ENCODE results near the gene CAMTA1.

CAMTA1 gene

GRCh38 chr1:7373251-7373650, 588.0 kb downstream of the CAMTA1 start:
- TF ChIP-seq CTCF (IDR thresholded peaks at IDR 0.05; ENCODE audit: borderline replicate concordance, control extremely low read depth, extremely low read depth, insufficient read depth, missing control alignments): no peak
- no peak for DNase-seq (ENCODE audit: low spot score)
- in situ Hi-C loops (cut with MboI; ENCODE audit: low sequenced_read_pairs, unreplicated experiment): no loop called here

- DNase-seq (ENCODE audit: low spot score): no peak
- TF ChIP-seq CTCF (IDR thresholded peaks at IDR 0.05; ENCODE audit: borderline replicate concordance, control extremely low read depth, extremely low read depth, insufficient read depth, missing control alignments): no peak
- in situ Hi-C loops (cut with MboI; ENCODE audit: low sequenced_read_pairs, unreplicated experiment): no loop called here
Measured at GRCh38 chr1:7373876-7374562, 588.8 kb downstream of the CAMTA1 start.

- in situ Hi-C loops (cut with MboI; ENCODE audit: low sequenced_read_pairs, unreplicated experiment): no loop called here
- DNase-seq (ENCODE audit: low spot score): no peak
- TF ChIP-seq CTCF (IDR thresholded peaks at IDR 0.05; ENCODE audit: borderline replicate concordance, control extremely low read depth, extremely low read depth, insufficient read depth, missing control alignments): no peak
Measured at GRCh38 chr1:7374563-7375160, 589.4 kb downstream of the CAMTA1 start.

- no peak for DNase-seq (ENCODE audit: low spot score)
- in situ Hi-C loops (cut with MboI; ENCODE audit: low sequenced_read_pairs, unreplicated experiment): no loop called here
- no peak for TF ChIP-seq CTCF (IDR thresholded peaks at IDR 0.05; ENCODE audit: borderline replicate concordance, control extremely low read depth, extremely low read depth, insufficient read depth, missing control alignments)
Measured at GRCh38 chr1:7375329-7375728, 590.1 kb downstream of the CAMTA1 start.

GRCh38 chr1:7375781-7376660, 590.8 kb downstream of the CAMTA1 start:
- no peak for DNase-seq (ENCODE audit: low spot score)
- no peak for TF ChIP-seq CTCF (IDR thresholded peaks at IDR 0.05; ENCODE audit: borderline replicate concordance, control extremely low read depth, extremely low read depth, insufficient read depth, missing control alignments)
- in situ Hi-C loops (cut with MboI; ENCODE audit: low sequenced_read_pairs, unreplicated experiment): no loop called here

GRCh38 chr1:7376676-7377075, 591.4 kb downstream of the CAMTA1 start:
- no peak for TF ChIP-seq CTCF (IDR thresholded peaks at IDR 0.05; ENCODE audit: borderline replicate concordance, control extremely low read depth, extremely low read depth, insufficient read depth, missing control alignments)
- no peak for DNase-seq (ENCODE audit: low spot score)
- in situ Hi-C loops (cut with MboI; ENCODE audit: low sequenced_read_pairs, unreplicated experiment): no loop called here
